Hematopoietic multipotent progenitor cell treated with erythropoietin and hydrocortisone succinate and interleukin-3 and kit ligand, for 15 days (in vitro differentiated cells): ENCODE data around the gene DNPH1.

ENCODE experiments used
- DNase-seq: peaks from one replicate; pipeline ENCODE4 v3.0.0-alpha.2; 2015; ENCODE audit warnings: low spot score

Gene DNPH1

GRCh38 chr6:43243664-43244321 is 14.5 kb upstream of the DNPH1 start:
- no peak for DNase-seq

GRCh38 chr6:43242908-43243663 is 13.8 kb upstream of the DNPH1 start, which contains the start of gene TTBK1:
Gene TTBK1, plus strand, starts transcription at chr6:43243481. Its CDS starts 3,180 bp downstream, at chr6:43246661.
- no peak for DNase-seq

GRCh38 chr6:43241446-43241845 is 12.2 kb upstream of the DNPH1 start:
- DNase-seq = no peak

- DNase-seq = no peak
Observed at GRCh38 chr6:43240950-43241349, 11.7 kb upstream of the DNPH1 start.

- DNase-seq = no peak
Observed at GRCh38 chr6:43239054-43239453, 9.8 kb upstream of the DNPH1 start.

GRCh38 chr6:43235841-43236240 is 6.6 kb upstream of the DNPH1 start:
- no peak for DNase-seq

GRCh38 chr6:43231735-43232450 is 2.6 kb upstream of the DNPH1 start:
- DNase-seq = no peak

GRCh38 chr6:43231053-43231452 is 1.8 kb upstream of the DNPH1 start:
- no peak for DNase-seq

- peak; percentile 59 for DNase-seq
Observed at GRCh38 chr6:43229803-43230620, 731 bp upstream of the DNPH1 start.

GRCh38 chr6:43226192-43226851 is 3.0 kb downstream of the DNPH1 start:
- DNase-seq = peak; percentile 17

- DNase-seq = no peak
Observed at GRCh38 chr6:43223175-43223574, 6.1 kb downstream of the DNPH1 start.

- no peak for DNase-seq
Observed at GRCh38 chr6:43222418-43223059, 6.7 kb downstream of the DNPH1 start.

GRCh38 chr6:43221046-43221972 is 8.0 kb downstream of the DNPH1 start:
- no peak for DNase-seq

- no peak for DNase-seq
Observed at GRCh38 chr6:43220439-43220951, 8.8 kb downstream of the DNPH1 start.

GRCh38 chr6:43219814-43220213 is 9.5 kb downstream of the DNPH1 start:
- DNase-seq = no peak

- DNase-seq = no peak
Observed at GRCh38 chr6:43219119-43219518, 10.2 kb downstream of the DNPH1 start.

- DNase-seq = no peak
Observed at GRCh38 chr6:43217351-43217750, 11.9 kb downstream of the DNPH1 start.

- no peak for DNase-seq
Observed at GRCh38 chr6:43216200-43216599, 13.1 kb downstream of the DNPH1 start.

- DNase-seq = no peak
Observed at GRCh38 chr6:43215066-43215465, 14.2 kb downstream of the DNPH1 start.

- no peak for DNase-seq
Observed at GRCh38 chr6:43213431-43213830, 15.8 kb downstream of the DNPH1 start.
